Ishikawa (cell line): Measurements from ENCODE around the gene CLGN.

Experiments used
- CEBPB ChIP-seq: IDR thresholded peaks from 2 replicates; pipeline ENCODE4 v1.6.1; 2012
- EP300 ChIP-seq: IDR thresholded peaks from 2 replicates; pipeline ENCODE4 v1.6.1; 2012; ENCODE audit warnings: borderline replicate concordance
- NFIC ChIP-seq: IDR thresholded peaks from 2 replicates; pipeline ENCODE4 v1.6.1; 2012
- RAD21 ChIP-seq: IDR thresholded peaks from 2 replicates; pipeline ENCODE4 v1.6.1; 2012; ENCODE audit warnings: low read depth
- TAF1 ChIP-seq: IDR thresholded peaks from 2 replicates; pipeline ENCODE4 v1.6.1; 2012; ENCODE audit warnings: low read depth, mild to moderate bottlenecking
- TCF12 ChIP-seq: IDR thresholded peaks from 2 replicates; pipeline ENCODE4 v1.6.1; 2012; ENCODE audit warnings: low read depth
- YY1 ChIP-seq: IDR thresholded peaks from 2 replicates; pipeline ENCODE4 v1.6.1; 2012; ENCODE audit warnings: low read depth
- ZBTB7A ChIP-seq: IDR thresholded peaks from 2 replicates; pipeline ENCODE4 v1.6.1; 2012; ENCODE audit warnings: low read depth
- TF ChIP-seq, protein P1 (sequence below): IDR thresholded peaks from 2 replicates; pipeline ENCODE4 v1.6.1; 2012; ENCODE audit warnings: low read depth, mild to moderate bottlenecking
- TF ChIP-seq, protein P2 (sequence below): IDR thresholded peaks from 2 replicates; pipeline ENCODE4 v1.6.1; 2012

DNA sequence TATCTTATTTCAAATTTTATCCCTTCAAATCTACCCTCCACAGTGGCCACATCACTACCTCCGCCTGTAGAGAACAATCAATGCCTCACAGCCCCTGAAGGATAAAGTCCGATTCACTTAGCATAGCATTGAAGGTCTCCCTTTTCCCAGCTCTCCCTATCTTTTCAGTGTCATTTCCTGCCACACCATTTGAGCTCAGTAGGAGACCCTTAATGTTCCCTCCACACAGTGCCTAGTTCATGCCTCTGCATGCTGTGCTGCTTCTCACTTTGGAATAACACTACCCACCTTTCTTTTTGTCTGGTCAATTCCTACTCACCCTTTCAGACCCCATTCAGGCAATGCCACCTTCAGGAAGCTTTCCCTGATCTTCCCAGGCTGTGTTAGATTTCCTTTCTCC lies 77.6 kb downstream of the CLGN start:
- TF ChIP-seq EP300 (no peak), CEBPB (no peak), YY1 (no peak), TAF1 (no peak), RAD21 (no peak), ZBTB7A (no peak), NFIC (no peak), TCF12 (no peak)
- TF ChIP-seq, protein P1, sequence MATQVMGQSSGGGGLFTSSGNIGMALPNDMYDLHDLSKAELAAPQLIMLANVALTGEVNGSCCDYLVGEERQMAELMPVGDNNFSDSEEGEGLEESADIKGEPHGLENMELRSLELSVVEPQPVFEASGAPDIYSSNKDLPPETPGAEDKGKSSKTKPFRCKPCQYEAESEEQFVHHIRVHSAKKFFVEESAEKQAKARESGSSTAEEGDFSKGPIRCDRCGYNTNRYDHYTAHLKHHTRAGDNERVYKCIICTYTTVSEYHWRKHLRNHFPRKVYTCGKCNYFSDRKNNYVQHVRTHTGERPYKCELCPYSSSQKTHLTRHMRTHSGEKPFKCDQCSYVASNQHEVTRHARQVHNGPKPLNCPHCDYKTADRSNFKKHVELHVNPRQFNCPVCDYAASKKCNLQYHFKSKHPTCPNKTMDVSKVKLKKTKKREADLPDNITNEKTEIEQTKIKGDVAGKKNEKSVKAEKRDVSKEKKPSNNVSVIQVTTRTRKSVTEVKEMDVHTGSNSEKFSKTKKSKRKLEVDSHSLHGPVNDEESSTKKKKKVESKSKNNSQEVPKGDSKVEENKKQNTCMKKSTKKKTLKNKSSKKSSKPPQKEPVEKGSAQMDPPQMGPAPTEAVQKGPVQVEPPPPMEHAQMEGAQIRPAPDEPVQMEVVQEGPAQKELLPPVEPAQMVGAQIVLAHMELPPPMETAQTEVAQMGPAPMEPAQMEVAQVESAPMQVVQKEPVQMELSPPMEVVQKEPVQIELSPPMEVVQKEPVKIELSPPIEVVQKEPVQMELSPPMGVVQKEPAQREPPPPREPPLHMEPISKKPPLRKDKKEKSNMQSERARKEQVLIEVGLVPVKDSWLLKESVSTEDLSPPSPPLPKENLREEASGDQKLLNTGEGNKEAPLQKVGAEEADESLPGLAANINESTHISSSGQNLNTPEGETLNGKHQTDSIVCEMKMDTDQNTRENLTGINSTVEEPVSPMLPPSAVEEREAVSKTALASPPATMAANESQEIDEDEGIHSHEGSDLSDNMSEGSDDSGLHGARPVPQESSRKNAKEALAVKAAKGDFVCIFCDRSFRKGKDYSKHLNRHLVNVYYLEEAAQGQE: no peak
- TF ChIP-seq, protein P2, sequence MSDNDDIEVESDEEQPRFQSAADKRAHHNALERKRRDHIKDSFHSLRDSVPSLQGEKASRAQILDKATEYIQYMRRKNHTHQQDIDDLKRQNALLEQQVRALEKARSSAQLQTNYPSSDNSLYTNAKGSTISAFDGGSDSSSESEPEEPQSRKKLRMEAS: no peak
